HG03060 (cell line): ENCODE results near the gene SLC22A17.
A peak's percentile ranks its signal among the peaks of the same experiment; 100 is the strongest.
"Not testable (repeated sequence)": the region's sequence is repeated elsewhere in the genome, so short reads cannot be mapped to it uniquely, and the experiment has no call there.

Source experiments
- ATAC-seq: cut with Tn5 transposase; IDR thresholded peaks from one replicate; pipeline ENCODE4 v1.9.1; 2021; ENCODE audit warnings: low read depth, moderate number of reproducible peaks; ENCODE audit not compliant: unreplicated experiment

The SLC22A17 gene

DNA sequence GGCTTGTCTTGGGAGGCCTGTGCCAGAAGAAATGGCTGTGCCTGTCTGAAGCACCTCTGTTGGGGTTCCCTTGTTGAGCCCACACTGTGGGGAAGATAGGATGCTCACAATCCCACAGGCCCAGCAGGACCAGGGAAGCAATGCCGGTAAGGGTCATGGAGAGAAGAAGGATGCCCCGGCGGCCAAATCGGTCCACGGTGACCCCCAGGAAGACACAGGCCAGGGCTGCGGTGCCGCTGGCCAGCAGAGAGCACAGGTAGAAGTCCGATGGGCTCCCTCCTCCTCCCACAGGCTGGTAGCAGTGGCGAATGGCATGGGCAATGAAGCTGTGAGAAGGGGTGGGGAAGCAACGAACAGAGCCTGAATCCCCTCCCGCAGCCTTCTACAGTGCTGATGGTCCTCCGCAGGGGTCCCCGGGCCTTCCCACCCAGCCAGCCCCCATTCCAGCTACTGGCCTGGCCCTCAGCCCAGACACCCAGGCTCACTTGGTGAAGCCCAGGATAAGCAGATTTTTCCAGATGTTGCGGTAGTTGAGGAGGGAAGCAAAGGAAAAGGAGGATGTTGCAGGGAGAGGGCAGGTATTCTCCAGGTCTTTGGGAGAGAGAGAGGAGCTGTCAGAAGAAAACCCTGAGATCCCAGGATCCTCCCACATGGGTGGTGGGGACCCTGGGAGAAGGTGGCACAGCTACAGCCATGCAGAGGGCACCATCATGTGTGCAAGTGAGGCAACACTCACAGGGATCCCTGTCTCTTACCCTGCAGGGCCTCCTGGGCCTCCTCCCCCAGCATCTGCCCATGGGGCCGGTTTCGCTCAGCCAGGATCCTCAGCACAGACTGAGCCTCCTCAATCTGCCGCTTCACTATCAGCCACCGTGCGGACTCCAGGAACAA lies 5.0 kb downstream of the SLC22A17 start:
- no peak for ATAC-seq

DNA sequence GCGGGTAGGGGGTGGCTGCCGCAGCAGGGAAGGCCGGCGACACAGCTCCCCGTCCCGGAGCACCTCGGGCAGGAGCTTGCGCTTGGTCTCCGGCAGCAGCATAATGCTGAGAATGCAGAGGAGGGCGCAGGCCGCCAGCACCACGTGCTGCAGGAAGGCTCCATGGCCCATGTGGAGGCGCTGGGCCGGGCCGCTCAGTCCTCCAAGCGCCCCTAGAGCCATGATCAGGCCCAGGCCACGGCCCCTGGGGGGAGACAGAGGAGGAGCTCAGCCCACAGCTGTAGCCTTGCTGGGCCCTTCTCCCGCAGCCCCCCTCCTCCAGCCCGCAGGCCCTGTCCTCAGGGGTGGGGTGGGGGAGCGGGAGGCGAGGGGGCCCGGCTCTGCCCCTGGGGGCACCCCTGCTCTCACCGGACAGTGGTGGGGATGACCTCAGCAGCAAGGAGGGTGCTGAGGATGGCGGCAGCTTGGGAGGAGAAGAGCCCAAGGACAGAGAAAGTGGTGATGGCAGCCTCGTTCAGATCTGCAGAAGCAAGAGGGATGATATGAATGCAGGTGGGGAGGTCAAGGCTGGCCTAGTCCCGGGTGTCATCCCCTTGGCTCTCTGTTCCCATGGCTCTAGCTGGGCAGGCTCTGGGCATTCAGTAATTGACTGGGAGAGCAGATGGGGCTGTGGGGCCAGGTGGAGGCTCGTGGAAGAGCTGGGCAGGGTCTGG lies 5.8 kb downstream of the SLC22A17 start:
- ATAC-seq: no peak

DNA sequence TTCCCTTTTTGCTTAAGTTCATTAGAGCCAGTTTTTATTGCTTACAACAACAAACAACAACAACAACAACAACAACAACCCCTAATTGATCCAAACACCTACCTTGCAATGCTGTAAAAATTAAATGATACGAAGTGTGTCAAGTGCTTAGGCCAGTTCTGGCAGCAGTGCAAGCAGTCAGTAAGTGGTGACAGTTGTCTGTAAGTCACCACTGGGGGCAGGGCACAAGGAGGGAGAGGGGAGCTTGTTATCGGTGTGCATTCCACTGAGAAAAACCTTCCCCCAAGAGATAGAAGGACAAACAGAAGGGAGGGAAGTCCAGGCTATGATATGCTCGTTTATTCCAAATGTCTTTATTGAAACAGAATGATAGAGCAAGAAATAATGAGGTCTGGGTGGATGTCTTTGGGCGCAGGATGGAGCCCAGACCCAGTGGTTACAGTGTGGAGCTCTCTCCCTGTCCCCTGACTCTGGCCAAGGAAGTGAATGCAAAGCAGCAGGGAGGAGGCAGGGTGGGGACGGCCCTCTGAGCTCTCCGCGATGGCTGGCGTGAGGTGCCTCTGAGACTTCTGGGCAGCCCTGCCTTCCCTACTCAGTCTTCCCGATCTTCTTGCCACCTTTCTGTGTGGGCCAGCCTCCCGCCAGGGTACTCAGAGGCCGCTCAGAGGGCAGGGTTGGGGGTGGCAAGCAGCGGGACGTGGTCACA lies 6.5 kb downstream of the SLC22A17 start:
- ATAC-seq: no peak

DNA sequence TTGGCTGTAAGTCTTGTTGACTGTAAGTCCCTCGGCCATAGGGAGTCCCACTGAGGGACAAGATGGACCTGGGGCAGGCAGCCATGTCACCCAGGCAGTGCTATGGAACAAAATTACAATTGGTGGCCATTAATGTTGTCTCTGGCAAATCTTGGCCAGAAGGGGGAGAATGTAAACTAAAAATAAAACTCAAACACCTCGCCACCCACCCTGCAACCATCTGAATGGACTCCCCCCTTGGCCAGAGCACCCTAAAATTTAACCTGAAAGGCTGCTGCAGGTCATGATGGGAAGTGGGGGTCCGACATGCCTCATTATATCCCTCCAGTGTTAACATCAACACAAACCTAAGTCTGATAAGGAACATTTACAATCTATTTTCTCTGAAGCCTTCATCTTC lies 8.2 kb downstream of the SLC22A17 start:
- ATAC-seq: no peak

DNA sequence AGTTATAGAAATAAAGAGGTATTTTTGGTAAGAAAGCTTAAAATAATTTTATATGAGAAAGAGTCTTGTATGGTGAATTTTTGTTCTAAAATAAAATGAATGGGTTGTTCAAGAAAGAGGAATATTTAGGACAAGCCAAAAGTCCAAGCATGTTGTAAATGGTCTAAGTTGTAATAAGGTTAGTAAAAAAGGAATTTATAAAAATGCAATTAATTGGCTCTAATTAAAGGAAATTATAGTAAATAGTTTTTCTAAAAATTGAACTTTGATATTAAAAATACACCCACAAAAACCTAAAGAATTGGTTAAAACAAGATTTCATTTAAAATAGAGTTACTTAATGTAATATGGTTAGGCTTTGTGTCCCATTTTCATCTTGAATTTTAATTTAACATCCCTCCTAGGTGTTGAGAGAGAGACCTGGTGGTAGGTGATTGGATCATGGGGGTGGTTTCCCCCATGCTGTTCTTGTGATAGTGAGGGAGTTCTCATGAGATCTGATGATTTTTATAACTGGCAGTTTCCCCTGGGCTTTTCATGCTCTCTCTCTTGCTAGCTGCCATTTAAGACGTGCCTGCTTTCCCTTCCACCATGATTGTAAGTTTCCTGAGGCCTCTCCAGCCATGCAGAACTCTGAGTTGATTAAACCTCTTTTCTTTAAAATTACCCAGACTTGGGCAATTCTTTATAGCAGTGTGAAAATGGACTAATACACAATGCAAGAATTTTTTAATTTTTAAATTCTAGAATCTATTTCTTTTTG lies 13.0 kb downstream of the SLC22A17 start:
- no peak for ATAC-seq

DNA sequence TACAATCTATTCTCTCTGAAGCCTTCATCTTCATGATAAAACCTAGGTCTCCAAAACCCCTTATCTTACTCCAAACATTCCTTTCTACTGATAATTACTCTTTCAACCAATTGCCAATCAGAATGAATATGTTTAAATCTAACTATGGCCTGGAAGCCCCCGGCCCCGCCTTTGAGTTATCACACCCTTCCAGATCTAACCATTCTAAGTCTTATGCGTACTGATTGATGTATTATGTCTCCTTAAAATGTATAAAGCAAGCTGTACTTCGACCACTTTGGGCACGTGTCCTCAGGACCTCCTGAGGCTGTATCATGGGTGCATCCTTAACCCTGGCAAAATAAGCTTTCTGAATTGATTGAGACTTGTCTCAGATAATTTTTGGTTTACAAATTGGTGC lies 17.1 kb downstream of the SLC22A17 start:
- ATAC-seq: no peak

DNA sequence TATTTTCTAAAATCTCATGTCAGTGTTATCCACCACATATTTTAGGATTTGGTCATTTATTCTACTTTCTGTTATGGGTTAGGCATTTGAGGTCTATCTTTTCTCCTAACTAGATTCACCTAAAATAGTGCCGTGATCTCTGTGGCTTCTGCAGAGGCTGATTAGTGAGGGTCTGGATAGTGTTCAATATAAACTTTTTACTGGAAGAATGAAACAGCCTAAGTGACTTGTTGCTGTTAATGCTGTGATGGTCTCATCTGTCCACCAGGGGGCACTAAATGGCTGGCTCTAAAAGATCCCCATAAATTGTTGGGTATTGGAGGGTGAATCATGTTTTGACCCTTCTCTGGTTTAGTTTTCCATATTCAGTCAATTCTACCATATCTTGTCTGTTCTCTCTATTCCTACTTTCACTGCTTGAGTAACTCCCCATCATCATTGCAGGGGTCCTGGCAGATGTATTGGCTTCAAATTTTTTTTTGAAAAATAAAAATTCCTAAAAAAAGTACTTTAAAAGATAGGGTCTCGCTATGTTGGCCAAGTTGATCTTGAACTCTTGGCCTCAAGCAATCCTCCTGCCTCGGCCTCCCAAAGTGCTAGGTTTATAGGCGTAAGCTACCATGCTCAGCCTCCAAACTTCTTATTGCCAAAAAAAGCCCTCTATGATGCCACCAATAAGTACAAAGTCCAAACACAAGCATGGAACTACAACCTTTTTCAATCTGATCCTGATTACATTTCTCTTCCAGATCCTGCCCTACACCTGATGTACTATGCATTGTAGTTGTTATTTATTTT lies 24.5 kb downstream of the SLC22A17 start:
- no peak for ATAC-seq

DNA sequence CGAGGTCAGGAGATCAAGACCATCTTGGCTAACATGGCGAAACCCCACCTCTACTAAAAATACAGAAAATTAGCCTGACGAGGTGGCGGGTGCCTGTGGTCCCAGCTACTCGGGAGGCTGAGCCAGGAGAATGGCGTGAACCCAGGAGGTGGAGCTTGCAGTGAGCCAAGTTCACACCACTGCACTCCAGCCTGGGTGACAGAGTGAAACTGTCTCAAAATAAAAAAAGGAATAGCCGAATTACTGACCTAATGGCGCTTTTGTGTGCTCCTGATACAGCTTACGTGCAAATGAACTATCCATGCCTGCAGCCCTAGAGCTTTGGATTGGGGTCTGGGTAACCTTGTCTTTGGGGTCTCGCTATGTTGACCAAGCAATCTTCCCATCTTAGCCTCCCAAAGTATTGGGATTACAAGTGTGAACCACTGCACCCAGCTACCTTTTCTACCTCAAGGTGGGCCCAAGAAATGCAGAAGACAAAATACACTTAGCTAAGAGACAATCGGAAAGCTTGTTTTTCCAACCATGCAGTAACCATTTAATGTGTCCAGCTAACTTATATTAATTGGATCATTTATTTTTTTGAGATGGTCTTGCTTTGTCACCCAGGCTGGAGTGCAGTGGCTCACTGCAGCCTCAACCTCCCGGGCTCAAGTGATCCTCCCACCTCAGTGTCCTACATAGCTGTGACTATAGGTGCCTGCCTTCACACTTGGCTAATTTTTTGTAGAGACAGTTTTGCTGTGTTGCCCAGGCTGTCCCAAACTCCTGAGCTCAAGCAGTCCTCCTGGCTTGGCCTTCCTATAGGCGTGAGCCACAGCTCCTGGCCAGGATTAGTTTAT lies 26.0 kb downstream of the SLC22A17 start:
- no peak for ATAC-seq

DNA sequence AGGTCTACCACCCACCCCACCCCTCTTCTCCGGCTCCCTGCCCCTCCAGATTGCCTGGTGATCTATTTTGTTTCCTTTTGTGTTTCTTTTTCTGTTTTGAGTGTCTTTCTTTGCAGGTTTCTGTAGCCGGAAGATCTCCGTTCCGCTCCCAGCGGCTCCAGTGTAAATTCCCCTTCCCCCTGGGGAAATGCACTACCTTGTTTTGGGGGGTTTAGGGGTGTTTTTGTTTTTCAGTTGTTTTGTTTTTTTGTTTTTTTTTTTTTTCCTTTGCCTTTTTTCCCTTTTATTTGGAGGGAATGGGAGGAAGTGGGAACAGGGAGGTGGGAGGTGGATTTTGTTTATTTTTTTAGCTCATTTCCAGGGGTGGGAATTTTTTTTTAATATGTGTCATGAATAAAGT lies 26.9 kb downstream of the SLC22A17 start:
- ATAC-seq: not testable (repeated sequence)

DNA sequence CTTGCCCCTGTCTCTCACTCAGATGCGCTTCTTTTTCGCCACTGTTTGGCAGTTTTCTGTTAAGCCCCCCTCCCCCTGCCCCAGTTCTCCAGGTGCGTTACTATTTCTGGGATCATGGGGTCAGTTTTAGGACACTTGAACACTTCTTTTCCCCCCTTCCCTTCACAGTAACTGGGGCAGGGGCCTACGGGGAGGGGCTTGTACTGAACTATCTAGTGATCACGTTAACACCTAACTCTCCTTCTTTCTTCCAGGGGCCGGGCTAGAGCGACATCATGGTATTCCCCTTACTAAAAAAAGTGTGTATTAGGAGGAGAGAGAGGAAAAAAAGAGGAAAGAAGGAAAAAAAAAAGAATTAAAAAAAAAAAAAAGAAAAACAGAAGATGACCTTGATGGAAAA lies 27.7 kb downstream of the SLC22A17 start:
- ATAC-seq: no peak

DNA sequence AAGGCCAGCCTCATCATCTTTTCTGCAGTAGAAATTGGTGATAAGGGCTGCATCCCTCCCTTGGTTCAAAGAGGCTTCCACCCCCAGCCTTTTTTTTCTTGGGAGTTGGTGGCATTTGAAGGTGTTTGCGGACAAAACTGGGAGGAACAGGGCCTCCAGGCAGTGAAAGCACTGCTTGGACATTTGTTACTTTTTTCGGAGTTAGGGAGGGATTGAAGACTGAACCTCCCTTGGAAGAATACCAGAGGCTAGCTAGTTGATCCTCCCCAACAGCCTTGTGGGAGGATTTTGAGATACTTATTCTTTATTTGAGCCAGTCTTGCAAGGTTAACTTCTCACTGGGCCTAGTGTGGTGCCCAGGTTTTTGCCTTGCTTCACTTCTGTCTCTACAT lies 28.2 kb downstream of the SLC22A17 start:
- ATAC-seq: no peak

DNA sequence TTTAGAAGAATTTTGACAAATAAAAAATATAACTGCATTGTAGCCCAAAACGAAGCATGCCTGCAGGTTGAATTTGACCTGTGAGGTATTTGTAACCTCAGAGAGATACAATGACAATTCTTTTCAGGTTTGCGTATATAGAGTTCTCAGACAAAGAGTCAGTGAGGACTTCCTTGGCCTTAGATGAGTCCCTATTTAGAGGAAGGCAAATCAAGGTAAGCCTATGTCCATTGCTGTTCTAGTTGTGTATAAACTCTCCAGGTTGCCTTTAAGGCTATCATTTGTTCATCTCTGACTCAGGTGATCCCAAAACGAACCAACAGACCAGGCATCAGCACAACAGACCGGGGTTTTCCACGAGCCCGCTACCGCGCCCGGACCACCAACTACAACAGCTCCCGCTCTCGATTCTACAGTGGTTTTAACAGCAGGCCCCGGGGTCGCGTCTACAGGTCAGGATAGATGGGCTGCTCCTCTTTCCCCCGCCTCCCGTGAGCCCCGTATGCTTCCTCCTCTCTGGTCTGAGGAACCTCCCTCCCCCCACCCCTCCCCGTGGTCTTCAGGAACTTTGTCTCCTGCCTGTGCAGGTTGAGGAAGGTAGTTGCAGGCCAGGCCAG lies 28.7 kb downstream of the SLC22A17 start:
- no peak for ATAC-seq

DNA sequence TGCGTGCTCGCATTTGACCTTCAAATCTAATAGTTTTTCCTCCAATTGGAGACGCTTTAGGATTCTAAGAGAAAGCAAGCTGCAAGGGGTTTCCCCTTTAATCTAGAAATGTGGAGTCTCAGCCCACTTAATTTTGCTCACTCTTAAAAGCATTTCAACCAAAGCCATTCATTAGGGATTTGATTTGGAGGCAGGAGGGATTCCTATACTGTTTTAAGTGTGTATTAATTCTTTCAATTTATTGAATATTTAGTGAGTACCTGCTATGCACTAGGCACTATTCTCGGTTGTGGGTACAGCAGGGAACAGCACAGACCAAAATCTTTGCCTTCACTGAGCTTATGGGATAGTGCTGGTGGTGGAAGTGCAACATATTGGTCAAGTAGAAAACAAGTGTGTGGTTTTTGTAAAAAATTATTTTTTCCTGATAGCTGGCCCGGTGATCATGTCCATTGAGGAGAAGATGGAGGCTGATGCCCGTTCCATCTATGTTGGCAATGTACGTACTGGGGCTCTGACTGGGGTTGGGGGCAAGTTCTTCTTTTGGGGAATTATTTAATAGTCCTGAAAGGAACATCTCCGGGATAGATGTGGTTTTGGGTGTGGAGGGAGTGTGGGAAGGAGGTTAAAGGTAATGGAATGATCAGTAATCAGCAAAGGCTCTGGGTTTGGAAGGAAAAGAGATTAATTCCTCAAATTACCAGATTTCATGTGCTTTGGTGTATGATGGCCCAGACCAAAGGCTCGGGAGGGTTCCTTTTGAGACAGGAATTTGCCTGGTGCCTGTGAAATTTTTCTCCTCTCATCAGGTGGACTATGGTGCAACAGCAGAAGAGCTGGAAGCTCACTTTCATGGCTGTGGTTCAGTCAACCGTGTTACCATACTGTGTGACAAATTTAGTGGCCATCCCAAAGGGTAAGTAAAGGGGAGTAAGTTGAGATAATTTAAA lies 29.8 kb downstream of the SLC22A17 start:
- no peak for ATAC-seq

DNA sequence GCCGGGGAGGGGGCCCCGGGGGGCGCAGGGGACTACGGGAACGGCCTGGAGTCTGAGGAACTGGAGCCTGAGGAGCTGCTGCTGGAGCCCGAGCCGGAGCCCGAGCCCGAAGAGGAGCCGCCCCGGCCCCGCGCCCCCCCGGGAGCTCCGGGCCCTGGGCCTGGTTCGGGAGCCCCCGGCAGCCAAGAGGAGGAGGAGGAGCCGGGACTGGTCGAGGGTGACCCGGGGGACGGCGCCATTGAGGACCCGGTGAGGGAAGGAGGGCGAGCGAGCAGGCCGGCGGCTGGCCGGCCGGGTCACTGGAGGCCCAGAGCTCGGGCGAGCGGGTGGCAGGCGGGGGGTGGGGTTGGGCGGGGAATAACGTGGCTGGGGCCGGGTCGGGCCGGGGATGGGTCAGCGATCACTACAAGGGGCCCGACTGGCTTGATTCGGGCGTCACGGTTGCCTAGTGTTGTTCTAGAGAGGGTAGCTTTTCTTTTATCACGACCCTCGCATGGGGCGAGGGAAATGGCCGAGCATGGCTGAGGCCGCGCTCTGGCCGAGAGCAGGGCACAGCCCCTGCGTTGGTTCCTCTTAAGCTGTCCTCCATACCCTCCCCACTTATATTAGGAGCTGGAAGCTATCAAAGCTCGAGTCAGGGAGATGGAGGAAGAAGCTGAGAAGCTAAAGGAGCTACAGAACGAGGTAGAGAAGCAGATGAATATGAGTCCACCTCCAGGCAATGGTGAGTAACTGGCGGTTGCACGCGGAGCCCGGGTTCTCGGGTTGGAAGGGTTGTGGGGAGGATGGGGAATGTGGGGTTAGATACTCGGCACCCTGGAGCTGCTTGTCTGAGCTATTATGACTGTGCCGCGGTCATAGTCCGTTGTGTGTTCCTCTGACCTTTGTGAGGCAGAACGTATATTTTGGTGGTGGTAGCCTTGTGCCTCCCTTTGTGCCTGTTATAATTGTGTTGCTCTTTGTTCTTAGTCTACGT lies 30.8 kb downstream of the SLC22A17 start:
- no peak for ATAC-seq

DNA sequence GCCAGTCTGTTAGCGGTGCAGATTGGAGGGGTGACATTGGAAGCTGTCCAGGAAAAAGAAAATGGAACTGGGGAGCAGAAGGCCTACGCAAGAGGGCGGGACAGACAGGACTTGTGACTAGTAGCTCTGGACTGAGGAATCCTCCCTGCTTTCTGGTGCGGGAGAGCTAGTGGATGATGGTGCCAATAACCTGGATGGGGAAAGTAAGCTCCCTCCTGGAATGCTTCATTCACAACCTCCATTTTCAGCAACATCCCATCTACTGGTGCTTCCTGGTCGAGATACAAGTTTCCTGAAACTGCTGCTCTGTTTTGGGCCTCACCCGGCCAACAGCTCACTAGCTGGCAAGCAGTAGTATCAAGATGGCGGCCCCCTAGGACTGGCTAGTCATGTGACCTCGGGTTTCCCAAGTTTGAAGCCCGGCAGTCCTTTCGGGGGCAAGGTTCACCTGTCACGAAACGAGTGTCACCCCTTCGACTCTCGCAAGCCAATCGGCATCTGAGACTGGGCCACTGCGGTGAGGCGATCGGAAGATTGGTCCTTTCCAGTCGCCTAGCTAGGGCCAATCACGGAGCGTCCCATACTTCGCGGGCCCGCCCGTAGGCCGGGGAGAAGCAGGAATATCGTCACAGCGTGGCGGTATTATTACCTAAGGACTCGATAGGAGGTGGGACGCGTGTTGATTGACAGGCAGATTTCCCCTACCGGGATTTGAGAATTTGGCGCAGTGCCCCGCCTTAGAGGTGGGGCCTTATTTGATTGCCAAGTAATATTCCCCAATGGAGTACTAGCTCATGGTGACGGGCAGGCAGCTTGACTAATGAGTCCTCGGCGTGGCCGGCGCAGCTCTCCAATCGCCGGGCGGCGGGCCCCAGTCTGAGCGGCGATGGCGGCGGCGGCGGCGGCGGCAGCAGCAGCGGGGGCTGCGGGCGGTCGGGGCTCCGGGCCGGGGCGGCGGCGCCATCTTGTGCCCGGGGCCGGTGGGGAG lies 31.8 kb downstream of the SLC22A17 start, which contains the start of gene PABPN1:
Gene PABPN1 (plus strand): TSS at position 874 of the 988 bp plus-strand sequence. CDS start 13 bp downstream, at position 887.
- peak; percentile 83 for ATAC-seq
